GM10266 (cell line): Measurements from ENCODE around the gene CELA2A.
"Not testable (repeated sequence)": the region's sequence is repeated elsewhere in the genome, so short reads cannot be mapped to it uniquely, and the experiment has no call there.

Experiments used
- DNase-seq: peaks from one replicate; pipeline ENCODE4 v3.0.0; 2012; ENCODE audit errors: extremely low spot score
- CTCF ChIP-seq: IDR thresholded peaks from 2 replicates; pipeline ENCODE4 v1.5.1; 2012; ENCODE audit warnings: mild to moderate bottlenecking, low read depth; ENCODE audit not compliant: control insufficient read depth, insufficient read depth; ENCODE audit errors: missing control alignments

CELA2A gene

GRCh38 chr1:15452866-15453571 lies 3.5 kb upstream of the CELA2A start:
- DNase-seq, result no peak
- no peak for TF ChIP-seq CTCF

- DNase-seq, result no peak
- TF ChIP-seq CTCF, result no peak
These were observed 2.8 kb upstream of the CELA2A start for GRCh38 chr1:15453734-15454133.

- no peak for DNase-seq
- TF ChIP-seq CTCF, result no peak
These were observed 2.3 kb upstream of the CELA2A start for GRCh38 chr1:15454256-15454655.

- no peak for TF ChIP-seq CTCF
- DNase-seq, result no peak
These were observed 1.0 kb upstream of the CELA2A start for GRCh38 chr1:15455522-15455921.

- TF ChIP-seq CTCF, result no peak
- no peak for DNase-seq
These were observed 1.1 kb downstream of the CELA2A start for GRCh38 chr1:15457585-15457984.

- not testable (repeated sequence) for DNase-seq
These were observed 1.9 kb downstream of the CELA2A start for GRCh38 chr1:15458388-15458787.

- no peak for DNase-seq
- no peak for TF ChIP-seq CTCF
These were observed 3.5 kb downstream of the CELA2A start for GRCh38 chr1:15459771-15460707.
